Pons (tissue), 1 donor: Measurements from ENCODE around the gene GNB1.

Experiments
- DNase-seq: peaks from one replicate; pipeline ENCODE4 v3.0.0-alpha.2; 2016; ENCODE audit warnings: low spot score

Gene GNB1

DNA sequence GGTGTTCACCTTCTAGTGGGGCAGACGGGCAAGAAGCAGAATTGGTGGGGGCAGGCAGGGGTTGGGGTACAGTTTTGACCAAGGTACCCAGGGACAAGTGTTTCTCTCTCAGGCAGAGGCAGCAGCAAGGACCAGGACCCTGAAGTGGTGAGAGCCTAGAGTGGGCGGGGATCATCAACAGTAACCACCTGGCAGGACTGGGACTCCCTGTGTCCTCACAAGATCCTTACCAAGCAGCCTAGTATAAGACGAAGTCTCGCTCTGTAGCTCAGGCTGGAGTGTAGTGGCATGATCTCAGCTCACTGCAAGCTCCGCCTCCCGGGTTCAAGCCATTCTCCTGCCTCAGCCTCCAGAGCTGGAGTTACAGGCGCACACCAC is 109.4 kb downstream of the GNB1 start:
- DNase-seq, result no peak

DNA sequence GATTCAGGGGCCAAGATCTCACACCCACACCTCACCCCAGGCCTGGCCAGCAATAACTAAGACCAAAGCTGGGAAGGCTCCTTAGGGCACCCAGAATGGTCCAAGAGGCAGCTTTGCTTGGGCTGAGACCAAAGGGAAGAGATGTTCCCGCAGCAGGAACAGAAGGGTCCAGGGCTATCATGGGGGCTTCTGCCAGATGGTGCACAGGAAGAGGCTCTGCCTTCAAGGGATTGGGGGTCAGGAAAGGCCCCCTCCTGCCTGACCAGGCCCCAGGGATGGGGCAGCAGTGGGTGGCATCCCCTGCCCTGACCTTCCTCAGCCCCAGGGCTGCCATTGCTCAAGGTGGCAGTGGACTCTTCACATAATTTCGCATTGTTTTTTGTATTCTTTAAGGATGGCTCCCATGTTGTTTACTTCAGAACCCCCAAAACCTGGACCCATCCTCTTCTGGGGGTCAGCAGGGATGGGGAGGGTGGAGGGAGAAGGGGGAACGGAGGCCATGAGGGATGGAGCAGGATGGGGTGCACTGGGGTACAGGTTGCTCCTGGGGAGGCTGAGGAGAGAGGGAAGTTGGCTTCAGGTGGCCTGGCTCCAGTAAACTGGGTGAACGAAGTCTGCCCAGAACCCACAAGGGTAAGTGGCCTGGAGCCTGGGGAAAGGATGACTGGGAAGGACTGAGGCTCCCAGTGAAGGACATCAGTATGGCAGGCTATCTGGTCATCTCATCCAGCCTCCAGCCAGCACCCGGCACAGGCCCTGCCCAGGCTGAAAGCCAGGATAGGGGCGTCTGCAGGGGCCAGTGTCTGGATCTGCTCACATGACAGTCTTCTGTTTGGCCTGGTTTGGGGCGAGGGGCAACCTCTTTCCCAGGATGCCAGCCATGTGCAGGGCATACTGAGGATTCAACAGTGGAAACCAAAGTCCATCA is 110.0 kb downstream of the GNB1 start:
- no peak for DNase-seq

- DNase-seq, result peak; percentile 68
These were observed 110.9 kb downstream of the GNB1 start for GRCh38 chr1:1779691-1780597.

- DNase-seq, result no peak
These were observed 111.6 kb downstream of the GNB1 start for GRCh38 chr1:1779320-1779675.

GRCh38 chr1:1778663-1779319 is 112.1 kb downstream of the GNB1 start:
- DNase-seq, result peak; percentile 34

DNA sequence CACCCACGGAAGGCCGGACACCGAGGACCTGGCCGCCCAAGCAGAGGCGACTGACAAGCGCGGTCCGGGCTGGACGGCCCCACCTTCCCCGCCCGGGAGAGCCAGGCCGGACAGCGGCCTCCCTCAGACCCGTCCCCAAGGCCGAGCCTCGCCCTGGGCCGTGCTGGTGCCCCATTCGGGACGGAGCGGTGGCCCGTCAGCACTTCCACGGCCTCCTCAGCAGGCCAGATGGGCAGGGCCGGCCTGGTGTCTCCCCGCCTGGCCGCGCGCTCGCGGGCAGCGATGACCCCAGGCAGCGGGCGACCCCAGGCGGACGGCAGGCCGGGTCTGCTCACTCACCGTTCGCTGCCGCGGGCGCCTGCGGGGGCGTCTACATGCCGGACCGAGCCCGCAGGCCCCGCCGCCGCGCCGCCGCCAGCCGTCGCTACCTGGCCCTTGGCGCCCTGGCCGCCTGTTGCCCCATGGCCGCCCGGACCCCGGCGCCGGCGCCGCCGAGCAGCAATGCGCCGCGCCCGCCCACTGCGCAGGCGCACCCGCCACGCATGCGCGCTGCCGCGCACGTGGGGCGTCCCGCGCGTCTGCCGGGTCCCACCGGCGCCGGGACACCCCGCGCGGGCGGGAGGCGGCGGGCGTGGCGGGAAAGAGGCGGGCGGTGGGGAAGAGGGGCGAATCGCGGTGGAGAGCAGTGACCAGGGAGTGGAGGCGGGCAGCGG is 112.8 kb downstream of the GNB1 start, which contains the start of gene NADK:
TSS of gene NADK (minus strand) at position 521 of the 713 bp plus-strand sequence. CDS start 13,064 bp downstream, outside the sequence.
- DNase-seq, result peak; percentile 36

GRCh38 chr1:1777583-1777899 is 113.3 kb downstream of the GNB1 start:
- DNase-seq, result no peak

DNA sequence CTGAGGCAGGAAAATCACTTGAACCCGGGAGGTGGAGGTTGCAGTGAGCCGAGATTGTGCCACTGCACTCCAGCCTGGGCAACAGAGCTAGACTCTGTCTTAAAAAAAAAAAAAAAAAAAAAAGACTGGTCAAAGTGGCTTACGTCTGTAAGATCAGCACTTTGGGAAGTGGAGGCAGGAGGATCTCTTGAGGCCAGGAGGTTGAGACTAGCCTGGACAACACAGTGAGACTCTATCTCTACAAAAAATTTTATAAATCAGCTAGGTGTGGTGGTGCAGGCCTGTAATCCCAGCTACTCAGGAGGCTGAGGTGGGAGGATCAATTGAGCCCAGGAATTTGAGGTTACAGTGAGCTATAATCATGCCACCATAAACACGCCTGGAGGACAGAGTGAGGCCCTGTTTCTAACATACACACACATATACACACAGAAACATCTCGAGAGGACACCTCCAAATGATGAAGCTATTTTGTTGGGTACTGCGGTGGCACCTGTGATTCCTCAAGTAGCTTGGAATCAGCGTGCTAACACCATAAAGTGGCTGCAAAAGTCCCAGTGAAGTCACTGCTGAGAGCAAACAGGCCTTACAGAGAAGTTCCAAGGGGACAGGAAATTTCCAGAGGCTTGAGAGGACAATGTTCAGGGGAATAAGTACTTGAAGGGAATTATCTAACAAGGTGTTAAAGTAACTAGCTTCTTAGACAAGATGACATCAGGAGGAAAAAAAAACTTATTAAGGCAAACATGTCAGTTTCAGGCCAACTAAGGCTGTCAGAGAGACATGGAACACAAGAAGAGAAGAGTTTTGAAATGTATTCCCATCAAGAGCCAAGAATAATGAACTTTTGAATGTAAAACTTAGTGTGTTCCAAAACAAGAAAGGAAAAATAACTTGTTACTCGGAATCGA is 114.0 kb downstream of the GNB1 start:
- DNase-seq, result no peak

GRCh38 chr1:1775327-1776226 is 115.3 kb downstream of the GNB1 start:
- DNase-seq, result no peak

DNA sequence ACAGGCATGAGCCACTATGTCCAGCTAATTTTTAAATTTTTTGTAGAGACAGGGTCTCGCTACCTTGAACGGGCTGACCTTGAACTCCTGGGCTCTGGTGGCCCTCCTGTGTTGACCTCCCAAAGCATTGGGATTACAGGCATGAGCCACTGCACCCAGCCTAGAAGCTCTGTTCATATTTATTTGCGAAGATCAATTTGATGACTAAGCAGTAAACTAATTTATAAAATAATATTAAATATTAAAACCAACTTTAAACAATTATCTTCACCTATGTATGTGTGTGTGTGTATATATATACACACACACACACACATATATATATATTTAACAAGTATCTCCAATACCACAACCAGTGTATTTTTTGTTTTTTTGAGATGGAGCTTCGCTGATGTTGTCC is 117.0 kb downstream of the GNB1 start:
- no peak for DNase-seq

DNA sequence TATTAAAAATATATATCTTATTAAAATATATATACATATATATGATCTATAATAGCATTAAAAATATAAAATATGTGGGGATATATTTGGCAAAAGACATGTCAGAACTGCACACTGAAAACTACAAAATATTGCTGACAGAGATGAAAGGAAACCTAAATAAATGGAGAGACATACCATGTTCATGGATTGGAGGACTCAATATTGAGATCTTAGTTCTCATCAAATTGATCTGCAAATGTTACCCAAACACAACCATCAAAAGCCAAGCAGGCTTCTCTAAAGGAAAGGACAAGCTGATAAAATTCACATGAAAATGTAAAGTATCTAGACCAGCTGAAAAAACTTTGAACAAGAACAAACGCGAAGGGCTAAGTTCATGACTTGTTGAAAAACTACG is 119.8 kb downstream of the GNB1 start:
- DNase-seq, result no peak

DNA sequence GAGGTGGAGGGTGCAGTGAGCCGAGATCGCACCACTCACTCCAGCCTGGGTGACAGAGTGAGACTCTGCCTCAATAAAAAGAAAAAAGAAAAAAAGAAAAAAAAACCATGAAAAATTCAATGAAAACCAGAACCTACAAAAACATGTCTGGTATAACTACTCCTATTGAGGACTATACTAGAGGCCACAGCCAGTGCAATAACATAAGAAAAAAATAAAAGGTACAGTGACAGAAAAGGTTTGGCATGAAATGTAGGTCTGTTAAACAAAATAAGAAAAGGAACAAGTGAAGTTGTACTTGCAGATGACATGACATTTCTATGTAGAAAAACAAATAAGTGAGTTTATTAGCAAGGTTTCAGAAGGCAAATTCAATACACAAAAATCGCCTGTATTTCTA is 120.8 kb downstream of the GNB1 start:
- no peak for DNase-seq

DNA sequence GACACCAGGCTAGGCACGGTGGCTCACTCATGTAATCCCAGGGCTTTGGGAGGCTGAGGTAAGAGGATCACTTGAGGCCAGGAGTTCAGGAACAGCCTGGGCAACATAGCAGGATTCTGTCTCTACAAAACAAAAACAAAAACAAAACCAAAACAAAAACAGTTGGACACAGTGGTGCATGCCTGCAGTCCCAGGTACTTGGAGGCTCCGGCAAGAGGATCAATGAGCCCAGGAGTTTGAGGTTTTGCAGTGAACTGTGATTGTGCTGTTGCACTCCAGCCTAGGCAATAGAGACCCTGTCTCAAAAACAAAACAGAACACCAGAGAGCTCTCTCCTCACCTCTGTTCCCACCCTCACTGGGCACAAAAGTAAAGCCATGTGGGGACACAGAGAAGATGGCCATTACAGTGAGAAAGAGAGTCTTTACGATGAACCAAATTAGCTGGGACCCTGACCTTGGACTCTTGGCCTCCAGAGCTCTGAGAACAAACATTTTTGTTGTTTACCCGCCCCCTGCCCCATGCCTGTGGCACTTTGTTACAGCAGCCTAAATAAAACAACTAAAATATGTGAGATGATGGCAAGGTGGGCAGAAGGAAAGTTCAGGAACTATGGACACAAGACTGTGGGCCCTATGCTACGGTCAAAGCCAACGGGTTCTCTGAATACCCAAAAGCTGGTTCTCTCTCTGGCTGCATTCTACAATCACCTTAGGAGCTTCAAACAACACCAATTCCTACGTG is 122.5 kb downstream of the GNB1 start:
- no peak for DNase-seq

DNA sequence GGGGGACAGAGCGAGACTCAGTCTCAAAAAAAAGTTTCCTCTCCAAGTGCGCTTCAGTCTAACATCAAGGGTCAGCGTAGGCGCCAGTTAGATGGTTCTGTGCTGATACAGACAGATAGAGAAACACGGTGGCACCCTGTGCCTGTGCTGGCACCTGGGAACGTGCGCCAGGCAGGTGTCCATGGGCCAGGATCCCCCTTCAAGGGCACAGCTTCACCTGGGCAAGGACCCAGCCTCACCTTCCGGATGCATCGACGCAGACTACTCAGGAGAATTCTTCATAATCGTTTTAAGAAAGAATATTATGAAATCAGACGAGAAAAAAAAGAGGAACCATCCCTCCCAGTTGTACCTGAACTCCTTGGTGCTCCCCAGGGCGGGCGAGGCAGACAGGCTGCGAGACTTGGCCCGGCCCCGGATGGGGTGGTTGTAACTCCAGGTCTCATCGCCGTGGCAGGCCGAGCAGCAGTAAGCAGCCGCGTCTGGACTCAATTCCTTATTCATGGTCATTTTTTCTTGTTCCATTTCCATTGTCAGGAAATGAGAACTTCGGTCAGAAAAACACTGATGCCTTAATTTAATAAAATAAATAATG is 125.9 kb downstream of the GNB1 start:
- DNase-seq, result no peak

GRCh38 chr1:1763657-1764621 is 126.9 kb downstream of the GNB1 start:
- DNase-seq, result peak; percentile 71

GRCh38 chr1:1761504-1762376 is 129.1 kb downstream of the GNB1 start:
- no peak for DNase-seq
